IMR-90 (cell line): ENCODE data around the gene ERC2. TPM values are rescaled to one million over a fixed set of nuclear protein-coding genes. Genes with fewer than 3 reads are reported as not detected.

Experiments used
- ATAC-seq: fragments of 200-7000 bp; cut with Tn5 transposase; 2 replicates; pipeline ENCODE4 v1.9.1; 2020; ENCODE audit warnings: low read depth, mild to moderate bottlenecking, moderate library complexity
- BruUV-seq: library from RNA; stranded (reverse); fragments of 400-500 nt; replicated peaks from 2 replicates; lab custom pipeline; 2021; lab: Mats Ljungman, UMichigan
- CTCF ChIA-PET: fragments of 300-600 bp; formaldehyde crosslinking; extraction: SDS; loops from one replicate; lab custom pipeline; 2021; ENCODE audit warnings: antibody characterized with exemption; lab: Yijun Ruan, JAX
- POLR2A ChIA-PET: fragments of 300-600 bp; sonication (Branson Sonifier 250); formaldehyde crosslinking; loops from one replicate; lab custom pipeline; 2022; ENCODE audit warnings: antibody characterized with exemption; ENCODE audit not compliant: unreplicated experiment; lab: Charles Lee
- DNase-seq: peaks from one replicate; pipeline ENCODE4 v3.0.0; 2013
- H2AFZ ChIP-seq: replicated peaks from 2 replicates; pipeline ENCODE3; 2013; ENCODE audit warnings: low read length, mild to moderate bottlenecking; ENCODE audit not compliant: poor library complexity
- H2AK5ac ChIP-seq: 2 replicates; pipeline ENCODE4 v1.6.1; 2013; ENCODE audit warnings: low read depth, low read length, inconsistent platforms
- H2AK9ac ChIP-seq: replicated peaks from 2 replicates; pipeline ENCODE3; 2013; ENCODE audit warnings: mild to moderate bottlenecking, low read depth, low read length, moderate library complexity; ENCODE audit not compliant: poor library complexity
- H2BK120ac ChIP-seq: 2 replicates; pipeline ENCODE4 v1.6.1; 2013; ENCODE audit warnings: low read depth, low read length, inconsistent platforms
- H2BK15ac ChIP-seq: 3 replicates; pipeline ENCODE4 v1.6.1; 2013; ENCODE audit warnings: low read depth, low read length, inconsistent platforms
- H2BK20ac ChIP-seq: 2 replicates; pipeline ENCODE4 v1.6.1; 2013; ENCODE audit warnings: low read depth, mild to moderate bottlenecking, inconsistent platforms, low read length, moderate library complexity
- H2BK5ac ChIP-seq: 2 replicates; pipeline ENCODE4 v1.6.1; 2013; ENCODE audit warnings: mild to moderate bottlenecking, low read depth, low read length, inconsistent platforms; ENCODE audit not compliant: poor library complexity, severe bottlenecking
- H3K14ac ChIP-seq: replicated peaks from 2 replicates; pipeline ENCODE4 v1.6.1; 2013; ENCODE audit warnings: low read depth, low read length, inconsistent platforms
- H3K18ac ChIP-seq: 2 replicates; pipeline ENCODE4 v1.6.1; 2013; ENCODE audit warnings: low read depth, low read length, control low read depth
- H3K23ac ChIP-seq: 2 replicates; pipeline ENCODE4 v1.6.1; 2013; ENCODE audit warnings: low read depth, low read length, inconsistent platforms
- H3K27ac ChIP-seq: 2 replicates; pipeline ENCODE4 v1.5.1; 2013; ENCODE audit warnings: mild to moderate bottlenecking, control low read depth, low read length; ENCODE audit not compliant: insufficient read depth
- H3K27me3 ChIP-seq: 2 replicates; pipeline ENCODE4 v1.6.1; 2013; ENCODE audit warnings: low read length; ENCODE audit not compliant: control insufficient read depth, insufficient read depth
- H3K36me3 ChIP-seq: 2 replicates; pipeline ENCODE4 v1.6.1; 2013; ENCODE audit warnings: low read length, mixed read lengths; ENCODE audit not compliant: control insufficient read depth, insufficient read depth
- H3K4ac ChIP-seq: 2 replicates; pipeline ENCODE4 v1.6.1; 2013; ENCODE audit warnings: low read depth, low read length, inconsistent platforms
- H3K4me1 ChIP-seq: 2 replicates; pipeline ENCODE4 v1.6.1; 2013; ENCODE audit warnings: low read length, mixed read lengths; ENCODE audit not compliant: control insufficient read depth, insufficient read depth
- H3K4me2 ChIP-seq: 2 replicates; pipeline ENCODE4 v1.6.1; 2013; ENCODE audit warnings: low read depth, mild to moderate bottlenecking, control low read depth, low read length, moderate library complexity
- H3K4me3 ChIP-seq: 2 replicates; pipeline ENCODE4 v1.5.1; 2013; ENCODE audit warnings: low read depth, mild to moderate bottlenecking, control low read depth, low read length, moderate library complexity; ENCODE audit not compliant: insufficient read depth
- H3K56ac ChIP-seq: 2 replicates; pipeline ENCODE4 v1.6.1; 2013; ENCODE audit warnings: low read length, inconsistent platforms; ENCODE audit not compliant: insufficient read depth; ENCODE audit errors: extremely low read depth
- H3K79me1 ChIP-seq, 2 experiments: 2 replicates each; pipeline ENCODE4 v1.6.1; 2013; ENCODE audit warnings: low read length in 2 of 2, inconsistent platforms in 1 of 2, low read depth in 1 of 2
- H3K9ac ChIP-seq: 2 replicates; pipeline ENCODE4 v1.6.1; 2013; ENCODE audit warnings: low read depth, low read length, control low read depth
- H3K9me1 ChIP-seq: 2 replicates; pipeline ENCODE4 v1.6.1; 2013; ENCODE audit warnings: low read length, inconsistent platforms; ENCODE audit not compliant: insufficient read depth
- H3K9me3 ChIP-seq: 2 replicates; pipeline ENCODE4 v1.6.1; 2013; ENCODE audit warnings: low read length; ENCODE audit not compliant: control insufficient read depth, insufficient read depth
- H4K20me1 ChIP-seq: 2 replicates; pipeline ENCODE4 v1.6.1; 2013; ENCODE audit warnings: low read length, inconsistent platforms; ENCODE audit not compliant: insufficient read depth
- H4K5ac ChIP-seq: 2 replicates; pipeline ENCODE4 v1.6.1; 2013; ENCODE audit warnings: mild to moderate bottlenecking, low read depth, low read length, control low read depth
- H4K8ac ChIP-seq, 2 experiments: 2 replicates each; pipeline ENCODE4 v1.6.1; 2013; ENCODE audit warnings: low read depth in 2 of 2, low read length in 2 of 2, control low read depth in 1 of 2, inconsistent platforms in 1 of 2
- H4K91ac ChIP-seq: 2 replicates; pipeline ENCODE4 v1.6.1; 2013; ENCODE audit warnings: low read depth, low read length, inconsistent platforms; ENCODE audit not compliant: insufficient read depth
- CEBPB ChIP-seq: IDR thresholded peaks from 2 replicates; pipeline ENCODE4 v1.6.1; 2012; ENCODE audit warnings: low read depth, low read length, improper control_type of control experiment
- MAZ ChIP-seq: IDR thresholded peaks from 2 replicates; pipeline ENCODE4 v1.6.1; 2012; ENCODE audit warnings: low read depth, mild to moderate bottlenecking, low read length, improper control_type of control experiment, moderate library complexity, borderline replicate concordance
- RAD21 ChIP-seq: IDR thresholded peaks from 2 replicates; pipeline ENCODE4 v1.6.1; 2012; ENCODE audit warnings: low read length, improper control_type of control experiment
- RFX5 ChIP-seq: IDR thresholded peaks from 2 replicates; pipeline ENCODE4 v1.8.0; 2012; ENCODE audit warnings: low read depth, mild to moderate bottlenecking, low read length, moderate library complexity
- WGBS, 2 experiments: methylation state at CpG; one replicate each; pipeline versions ENCODE4 v1.1.5 to v1.1.7; 2013; ENCODE audit warnings: missing lambda C conversion rate in 2 of 2; ENCODE audit not compliant: insufficient read length in 1 of 2; ENCODE audit errors: extremely low coverage in 2 of 2; 5-methylcytosine and 5-hydroxymethylcytosine counted together
- dilution Hi-C: fragments of 300-500 bp; cut with HindIII; formaldehyde crosslinking; loops from one replicate; pipeline ENCODE4 v1.14.3; 2018; ENCODE audit warnings: low sequenced_read_pairs; ENCODE audit not compliant: unreplicated experiment
- in situ Hi-C: fragments of 300-500 bp; cut with MboI; formaldehyde crosslinking; loops from 3 replicates; pipeline ENCODE4 v1.14.3; 2019; ENCODE audit warnings: low sequenced_read_pairs, inconsistent platforms, mixed read lengths
- intact Hi-C: fragments of 100-400 bp; cut with micrococcal nuclease; formaldehyde crosslinking; loops from 2 replicates; pipeline ENCODE4 v1.10.0; 2022
- polyA plus RNA-seq, 3 experiments: library from polyadenylated mRNA; depleted of rRNA; stranded (reverse); fragments of >200 nt; gene quantifications; 2 replicates each; pipeline ENCODE4 v1.2.3, GENCODE V29; 2012; ENCODE audit warnings: low replicate concordance in 1 of 3
- total RNA-seq: library from RNA; depleted of rRNA; stranded (reverse); fragments of >200 nt; gene quantifications from 2 replicates; pipeline ENCODE4 v1.2.3, GENCODE V29; 2012

ERC2 gene
- total and polyA plus RNA-seq, 2 of the 4 experiments (the other 2 are of a cell fraction), result 0.17 to 0.18 TPM

- in situ Hi-C loops, result no loop called here
- Histone ChIP-seq H4K20me1 (no peaks in the 10 kb centered on the region), H4K91ac (no peak overlapping the region), H3K56ac (no peak overlapping the region), H2AK9ac (no peak overlapping the region), H3K4ac (no peak overlapping the region), H2AK5ac (no peak overlapping the region), H3K9me3 (no peaks in the 10 kb centered on the region), H3K9me1 (no peaks in the 10 kb centered on the region), H3K4me1 (no peaks in the 10 kb centered on the region), H3K4me2 (no peak overlapping the region), H3K23ac (no peak overlapping the region), H2BK15ac (no peak overlapping the region), H2BK20ac (no peak overlapping the region), H2BK5ac (no peak overlapping the region), H2AFZ (no peak overlapping the region), H3K27me3 (peaks cover 2% of the 10 kb centered on the region), H3K27ac (no peak overlapping the region), H3K36me3 (no peaks in the 10 kb centered on the region), H4K5ac (no peak overlapping the region), H3K79me1 (no peaks in the 10 kb centered on the region), H4K8ac (no peak overlapping the region), H3K14ac (no peak overlapping the region), H3K18ac (no peak overlapping the region), H3K4me3 (no peak overlapping the region), H2BK120ac (no peak overlapping the region), H3K9ac (no peak overlapping the region)
- TF ChIP-seq CEBPB (peak; percentile 70), MAZ (no peak), RAD21 (no peak), RFX5 (no peak)
- intact Hi-C loops, result no loop called here
- DNase-seq (no peak), ATAC-seq (no peak)
- no TSS peak for BruUV-seq
- dilution Hi-C loops, result no loop called here
- no CpG with 5 or more reads among the region's 4 CpGs for WGBS, 2 experiments
- POLR2A ChIA-PET, result no interaction called here
- CTCF ChIA-PET, result no interaction called here
Observed at GRCh38 chr3:56144805-56145204, 323.5 kb downstream of the ERC2 start.
